HG02970 (cell line): ENCODE measurements around the gene DNMT3A.
"Not testable (repeated sequence)": the region's sequence is repeated elsewhere in the genome, so short reads cannot be mapped to it uniquely, and the experiment has no call there.

ENCODE experiments used
- ATAC-seq: cut with Tn5 transposase; IDR thresholded peaks from one replicate; pipeline ENCODE4 v1.9.1; 2021; ENCODE audit warnings: mild to moderate bottlenecking, moderate library complexity, moderate number of reproducible peaks; ENCODE audit not compliant: unreplicated experiment, low FRiP score

DNMT3A gene

GRCh38 chr2:25219621-25220020, 122.1 kb downstream of the DNMT3A start:
- ATAC-seq, result no peak

DNA sequence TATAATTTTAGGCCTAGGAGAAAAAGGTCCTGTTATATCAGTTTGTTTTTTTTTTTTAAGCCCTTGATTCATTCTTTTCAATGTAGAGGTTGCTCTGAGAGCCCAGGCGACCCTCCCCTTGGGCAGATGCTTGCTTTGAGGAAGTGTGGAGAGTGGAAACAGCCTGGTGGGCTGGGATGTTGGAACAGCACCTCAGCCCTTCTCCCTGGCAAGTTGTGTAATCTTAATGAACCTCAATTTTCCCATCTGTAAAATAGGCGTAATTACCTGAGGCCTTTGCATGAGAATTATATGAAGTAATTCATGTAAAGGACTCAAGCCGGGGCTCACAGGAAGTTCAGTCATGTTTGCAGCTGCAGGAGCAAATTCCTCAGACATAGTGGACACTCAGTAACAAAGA, 123.6 kb downstream of the DNMT3A start:
- no peak for ATAC-seq

DNA sequence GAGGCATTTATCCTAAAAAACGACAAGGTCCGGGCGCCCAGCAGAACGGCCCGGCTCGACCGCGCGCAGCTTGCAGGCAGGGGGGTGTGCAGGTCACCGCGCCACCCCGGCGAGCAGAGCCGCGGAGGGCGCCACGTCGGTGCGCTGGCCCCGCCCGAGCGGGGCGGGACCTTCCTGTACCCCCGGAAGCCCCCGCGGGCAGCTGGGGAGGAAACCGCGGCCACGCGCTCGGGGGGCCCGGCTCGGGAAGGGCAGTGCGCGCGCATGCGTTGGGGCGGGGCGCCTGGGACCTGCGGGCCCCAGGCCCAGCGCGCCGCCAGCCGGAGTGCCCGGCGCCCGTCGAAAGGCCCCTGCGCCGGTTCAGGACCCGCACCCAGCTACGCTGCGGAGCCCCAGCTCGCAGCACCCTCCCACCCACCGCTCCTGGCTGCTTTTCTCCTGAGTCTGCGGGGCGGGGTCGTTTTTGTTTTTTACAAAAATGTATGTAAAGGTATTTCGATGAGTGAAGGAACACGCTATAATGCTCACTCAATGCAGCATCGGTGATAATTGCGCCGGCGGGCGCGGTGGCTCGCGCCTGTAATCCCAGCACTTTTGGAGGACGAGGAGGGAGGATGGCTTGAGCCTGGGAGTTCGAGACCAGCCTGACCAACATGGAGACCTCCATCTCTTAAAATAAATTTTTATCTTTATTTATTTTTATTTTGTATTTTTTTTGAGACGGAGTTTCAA, 125.6 kb downstream of the DNMT3A start:
- peak; percentile 78 for ATAC-seq

DNA sequence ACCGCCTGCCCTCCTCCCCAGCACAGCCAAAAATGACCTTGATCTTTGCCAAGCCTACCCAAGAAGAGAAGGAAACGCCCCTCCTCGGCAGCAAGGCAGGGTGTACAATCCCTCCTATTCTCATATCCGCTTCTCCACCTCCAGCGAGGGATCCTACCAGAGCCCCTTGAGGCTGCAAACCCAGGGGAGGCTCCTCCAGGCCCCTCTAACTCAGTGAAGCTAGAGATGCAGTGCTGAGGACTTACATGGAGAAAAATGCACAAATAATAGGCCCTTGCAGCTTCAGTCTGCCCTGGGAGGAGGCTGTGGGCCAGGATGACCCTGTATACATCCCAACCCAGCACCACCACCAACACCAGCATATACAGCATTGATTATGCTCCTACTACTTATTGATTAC, 126.5 kb downstream of the DNMT3A start:
- ATAC-seq, result no peak

GRCh38 chr2:25213229-25213628, 128.5 kb downstream of the DNMT3A start:
- no peak for ATAC-seq

DNA sequence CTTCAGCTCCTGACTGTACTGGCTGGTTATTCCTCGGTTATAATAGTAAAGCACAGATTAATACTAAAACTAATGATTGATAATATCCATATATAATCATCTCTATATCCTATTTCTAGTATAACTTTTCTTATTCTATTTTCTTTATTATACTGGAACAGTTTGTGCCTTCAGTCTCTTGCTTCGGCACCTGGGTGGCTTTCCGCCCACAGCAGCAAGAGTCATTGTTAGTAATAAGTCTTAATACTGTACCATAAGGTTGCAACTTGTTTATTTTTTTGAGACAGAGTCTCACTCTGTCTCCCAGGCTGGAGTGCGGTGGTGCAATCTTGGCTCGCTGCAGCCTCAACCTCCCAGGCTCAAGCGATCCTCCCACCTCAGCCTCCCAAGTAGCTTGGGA, 130.8 kb downstream of the DNMT3A start:
- ATAC-seq, result not testable (repeated sequence)

DNA sequence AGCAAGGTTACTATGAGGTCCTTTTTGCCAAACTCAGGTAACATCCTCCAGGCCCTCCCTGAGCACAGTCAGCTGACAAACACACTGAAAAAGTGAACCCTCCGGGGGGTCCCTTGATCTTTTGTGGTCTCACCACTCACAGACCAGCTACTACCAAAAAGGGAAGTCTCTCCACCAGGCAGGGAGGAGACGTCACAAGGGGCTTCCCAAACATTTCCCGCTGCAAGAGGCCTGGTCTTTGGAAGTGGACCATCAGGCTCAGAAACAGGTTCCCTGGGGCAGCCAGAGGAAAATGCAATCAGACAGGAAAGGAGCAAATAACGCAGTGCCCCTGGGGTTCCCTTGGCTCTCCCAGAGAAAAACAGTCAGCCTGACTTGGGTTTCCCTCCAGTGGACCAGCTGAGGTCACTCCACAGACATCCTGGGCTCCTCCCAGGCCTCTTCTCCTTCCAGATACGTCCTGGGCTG, 134.6 kb downstream of the DNMT3A start:
- ATAC-seq, result no peak

DNA sequence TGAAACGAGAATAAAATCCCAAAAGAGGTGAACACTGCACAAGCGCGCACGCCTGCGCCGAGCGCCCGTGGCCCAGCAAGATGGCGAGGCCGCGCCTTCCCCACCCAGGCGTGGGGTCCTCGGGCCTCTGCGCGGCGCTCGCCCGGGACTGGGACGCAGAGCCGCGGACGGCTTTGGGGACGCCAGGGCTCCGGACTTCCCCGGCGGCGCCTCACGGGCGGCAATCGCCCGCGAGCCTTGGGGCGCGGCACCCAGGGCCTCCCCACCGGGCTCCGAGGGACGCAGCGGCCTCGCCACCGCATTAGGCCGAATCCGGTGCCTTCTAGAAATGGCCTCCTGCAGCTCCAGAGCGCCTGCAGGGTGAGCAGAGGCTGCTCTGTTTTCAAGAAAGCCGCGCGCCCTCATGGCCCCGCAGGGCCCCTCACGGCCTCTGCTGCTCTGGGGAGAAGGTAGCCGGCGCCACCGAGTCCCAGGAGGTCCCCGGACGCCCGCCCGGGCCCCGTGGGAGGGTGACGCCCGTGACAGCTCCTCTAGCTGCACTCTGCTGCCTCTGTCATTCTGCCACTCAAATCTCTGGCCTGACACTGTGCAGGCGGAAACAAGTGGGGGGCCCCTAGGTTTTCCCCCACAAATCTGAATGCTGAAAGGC, 137.4 kb downstream of the DNMT3A start:
- ATAC-seq, result no peak

DNA sequence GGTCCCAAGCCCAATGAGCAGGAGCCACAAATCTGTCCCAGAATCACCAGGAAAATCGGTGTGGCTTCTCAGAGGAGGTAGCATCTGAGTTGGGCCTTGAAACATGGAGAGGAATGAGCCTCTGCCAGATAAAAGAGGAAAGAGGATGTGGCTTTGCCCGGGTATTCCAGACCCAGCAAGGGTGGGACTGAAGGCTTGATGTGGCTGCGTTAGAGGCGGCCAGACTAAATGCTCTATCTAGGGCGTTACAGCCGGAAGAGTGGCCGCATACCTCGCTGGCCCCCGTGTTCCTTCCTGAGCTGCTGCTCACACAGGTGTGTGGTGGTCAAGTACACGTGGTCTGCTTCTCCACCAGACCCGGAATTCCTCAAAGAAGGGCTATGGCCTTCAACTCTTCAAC, 139.4 kb downstream of the DNMT3A start:
- ATAC-seq, result no peak

GRCh38 chr2:25201794-25202193, 139.9 kb downstream of the DNMT3A start:
- no peak for ATAC-seq

GRCh38 chr2:25201265-25201664, 140.5 kb downstream of the DNMT3A start:
- ATAC-seq, result no peak

DNA sequence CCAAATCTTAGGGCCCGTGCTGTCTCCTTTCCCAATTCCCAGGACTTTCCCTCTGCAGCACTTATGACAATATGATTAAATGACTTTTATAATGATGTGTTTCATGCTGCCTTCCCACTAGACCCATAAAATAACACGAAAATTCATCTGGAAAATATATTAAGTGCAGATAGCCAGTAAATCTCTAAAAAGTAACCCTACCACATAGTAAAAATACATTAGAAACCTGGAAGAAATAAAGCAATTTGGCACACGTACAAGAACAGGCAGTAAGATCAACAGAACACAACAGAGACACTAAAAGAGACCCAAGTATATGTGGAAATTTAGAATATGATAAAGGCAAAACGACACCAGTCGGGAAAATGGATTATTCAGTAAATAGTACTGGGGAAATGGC, 143.1 kb downstream of the DNMT3A start:
- ATAC-seq, result no peak

DNA sequence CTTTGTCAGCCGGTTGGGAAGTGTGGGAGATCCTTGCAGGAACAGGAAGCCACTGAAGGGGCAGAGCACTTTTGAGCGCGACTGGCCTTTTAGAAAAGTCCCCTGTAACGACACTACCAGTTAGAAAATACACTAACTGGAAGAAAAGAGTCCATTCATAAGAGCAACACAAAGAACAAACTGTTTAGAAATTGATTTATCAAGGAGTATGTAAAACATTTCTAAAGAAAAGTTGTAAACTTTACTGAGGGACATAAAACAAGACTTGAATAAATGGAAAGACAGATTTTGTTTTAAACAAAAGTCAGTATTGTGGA, 143.6 kb downstream of the DNMT3A start:
- ATAC-seq, result no peak

DNA sequence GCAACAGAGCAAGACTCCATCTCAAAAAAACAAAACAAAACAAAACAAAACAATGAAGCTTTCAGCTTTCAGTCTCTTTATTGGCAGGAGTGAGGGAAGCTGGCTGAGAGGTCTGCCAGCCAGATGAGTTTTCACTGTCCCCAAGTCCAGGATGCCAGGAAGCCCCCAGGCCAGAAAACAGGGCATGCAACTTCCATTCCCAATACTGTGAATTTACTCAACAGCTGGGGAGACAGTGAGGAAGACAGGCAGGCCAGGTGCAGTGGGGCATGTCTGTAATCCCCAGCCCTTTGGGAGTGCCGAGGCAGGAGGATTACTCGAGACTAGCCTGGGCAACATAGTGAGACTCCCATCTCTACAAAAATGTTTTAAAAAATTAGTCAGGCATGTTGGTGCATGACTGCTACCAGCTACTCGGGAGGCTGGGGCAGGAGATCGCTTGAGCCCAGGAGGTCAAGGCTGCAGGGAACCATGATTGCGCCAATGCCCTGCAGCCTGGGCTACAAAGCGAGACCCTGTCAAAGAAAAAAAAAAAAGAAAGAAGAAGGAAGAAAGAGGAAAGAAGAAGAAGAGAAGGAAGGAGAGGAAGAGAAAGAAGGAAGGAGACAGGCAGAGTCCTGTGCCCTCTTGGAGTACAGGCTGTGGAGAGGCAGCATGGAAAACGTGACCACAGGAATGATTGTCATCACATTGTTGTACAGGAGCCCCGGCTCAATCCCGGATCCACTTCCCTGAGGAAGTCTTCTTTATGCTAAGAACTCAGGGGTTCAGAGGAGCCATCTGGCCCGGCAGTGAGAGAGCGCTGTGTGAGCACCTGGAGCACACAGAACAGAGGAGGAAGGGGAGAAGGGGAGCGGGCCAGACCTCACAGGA, 144.2 kb downstream of the DNMT3A start:
- ATAC-seq, result no peak

- no peak for ATAC-seq
These were observed 147.1 kb downstream of the DNMT3A start for GRCh38 chr2:25194576-25195122.

- ATAC-seq, result no peak
These were observed 151.2 kb downstream of the DNMT3A start for GRCh38 chr2:25190536-25190935.

DNA sequence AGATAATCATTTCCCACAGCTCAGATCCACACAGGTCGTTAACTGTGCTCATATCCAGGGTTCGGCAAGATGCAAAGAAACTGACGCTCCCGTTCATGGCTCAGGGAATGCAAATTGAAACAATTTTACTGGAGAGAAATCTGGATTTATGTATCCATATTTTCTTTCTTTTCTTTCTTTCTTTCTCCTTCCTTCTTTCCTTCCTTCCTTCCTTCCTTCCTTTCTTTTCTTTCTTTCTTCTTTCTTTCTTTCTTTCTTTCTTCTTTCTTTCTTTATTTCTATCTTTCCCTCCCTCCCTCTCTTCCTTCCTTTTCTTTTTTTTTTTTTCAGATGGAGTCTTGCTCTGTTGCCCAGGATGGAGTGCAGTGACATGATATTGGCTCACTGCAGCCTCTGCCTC, 153.3 kb downstream of the DNMT3A start:
- ATAC-seq, result no peak

- no peak for ATAC-seq
These were observed 153.9 kb downstream of the DNMT3A start for GRCh38 chr2:25187729-25188350.

DNA sequence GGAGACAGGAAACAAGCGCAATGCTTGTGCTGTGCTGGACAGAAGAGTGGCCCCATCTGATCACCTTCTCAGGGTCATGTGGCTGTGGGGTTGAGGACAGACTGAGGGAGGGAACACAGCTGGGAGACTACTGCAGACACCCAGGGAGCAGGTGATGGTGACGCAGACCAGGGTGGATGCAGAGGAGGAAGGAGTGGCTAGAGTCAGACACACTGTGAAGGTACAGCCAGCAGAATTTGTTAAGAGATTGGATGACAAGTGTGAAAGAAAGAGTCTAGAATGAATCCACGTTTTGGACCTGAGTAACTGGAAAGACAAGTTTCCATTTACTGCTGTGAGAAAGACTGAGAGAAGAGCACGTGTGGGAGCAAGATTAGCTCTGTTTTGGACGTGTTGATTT, 157.5 kb downstream of the DNMT3A start:
- ATAC-seq, result no peak

GRCh38 chr2:25178976-25179375, 162.7 kb downstream of the DNMT3A start:
- ATAC-seq, result no peak
